IPS-NIHi7 (cell line): ENCODE measurements around the gene PDE4A.
A peak's percentile ranks its signal among the peaks of the same experiment; 100 is the strongest.
"Not testable (repeated sequence)": the region's sequence is repeated elsewhere in the genome, so short reads cannot be mapped to it uniquely, and the experiment has no call there.

Experiments
- DNase-seq: peaks from one replicate; pipeline ENCODE4 v3.0.0; 2012; ENCODE audit warnings: mixed read lengths; ENCODE audit errors: extremely low spot score

Gene PDE4A

DNA sequence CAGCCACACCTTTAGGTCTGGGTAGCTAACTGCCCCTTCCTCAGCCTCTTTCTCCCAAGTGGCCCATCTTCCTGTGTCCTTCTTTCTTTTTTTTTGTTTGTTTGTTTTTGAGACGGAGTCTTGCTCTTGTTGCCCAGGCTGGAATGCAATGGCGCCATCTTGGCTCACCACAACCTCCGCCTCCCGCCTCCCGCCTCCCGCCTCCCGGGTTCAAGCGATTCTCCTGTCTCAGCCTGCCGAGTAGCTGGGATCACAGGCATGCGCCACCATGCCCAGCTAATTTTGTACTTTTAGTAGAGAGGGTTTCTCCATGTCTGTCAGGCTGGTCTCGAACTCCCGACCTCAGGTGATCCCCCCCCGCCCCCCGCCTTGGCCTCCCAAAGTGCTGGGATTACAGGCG lies 41.7 kb downstream of the PDE4A start:
- not testable (repeated sequence) for DNase-seq

DNA sequence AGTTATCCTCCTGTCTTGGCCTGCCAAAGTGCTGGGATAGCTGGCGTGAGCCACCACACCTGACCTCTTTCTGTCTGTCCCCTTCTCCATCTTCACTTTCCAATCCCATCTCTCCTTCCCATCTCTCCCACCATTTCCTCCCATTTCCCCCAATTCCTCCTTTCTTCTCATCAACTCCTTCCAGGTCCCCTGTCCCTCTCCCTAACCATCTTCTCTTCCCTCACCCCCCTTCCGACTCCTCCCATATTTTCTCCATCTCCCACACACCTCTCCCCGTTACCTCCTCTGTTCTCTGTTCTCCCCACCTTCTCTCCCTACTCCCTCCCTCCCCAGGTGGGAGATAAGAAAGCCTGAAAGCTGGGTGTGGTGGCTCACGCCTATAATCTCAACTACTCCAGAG lies 42.2 kb downstream of the PDE4A start:
- no peak for DNase-seq

DNA sequence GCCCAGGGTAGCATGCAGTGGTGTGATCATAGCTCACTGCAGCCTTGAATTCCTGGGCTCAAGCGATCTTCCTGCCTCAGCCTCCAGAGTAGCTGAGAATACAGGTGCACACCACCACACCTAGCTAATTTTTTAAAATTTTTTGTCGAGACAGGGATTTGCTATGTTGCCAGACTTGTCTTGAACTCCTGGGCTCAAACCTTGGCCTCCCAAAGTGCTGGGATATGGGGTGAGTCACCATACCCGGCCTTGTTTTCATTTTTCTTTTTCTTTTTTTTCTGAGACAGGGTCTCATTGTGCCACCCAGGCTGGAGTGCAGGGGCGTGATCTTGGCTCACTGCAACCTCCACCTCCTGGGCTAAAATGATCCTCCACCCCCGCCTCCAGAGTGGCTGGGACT lies 44.1 kb downstream of the PDE4A start:
- DNase-seq = no peak

DNA sequence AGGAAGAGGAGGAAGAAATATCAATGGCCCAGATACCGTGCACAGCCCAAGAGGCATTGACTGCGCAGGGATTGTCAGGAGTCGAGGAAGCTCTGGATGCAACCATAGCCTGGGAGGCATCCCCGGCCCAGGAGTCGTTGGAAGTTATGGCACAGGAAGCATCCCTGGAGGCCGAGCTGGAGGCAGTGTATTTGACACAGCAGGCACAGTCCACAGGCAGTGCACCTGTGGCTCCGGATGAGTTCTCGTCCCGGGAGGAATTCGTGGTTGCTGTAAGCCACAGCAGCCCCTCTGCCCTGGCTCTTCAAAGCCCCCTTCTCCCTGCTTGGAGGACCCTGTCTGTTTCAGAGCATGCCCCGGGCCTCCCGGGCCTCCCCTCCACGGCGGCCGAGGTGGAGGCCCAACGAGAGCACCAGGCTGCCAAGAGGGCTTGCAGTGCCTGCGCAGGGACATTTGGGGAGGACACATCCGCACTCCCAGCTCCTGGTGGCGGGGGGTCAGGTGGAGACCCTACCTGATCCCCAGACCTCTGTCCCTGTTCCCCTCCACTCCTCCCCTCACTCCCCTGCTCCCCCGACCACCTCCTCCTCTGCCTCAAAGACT lies 46.9 kb downstream of the PDE4A start:
- DNase-seq = peak; percentile 9

DNA sequence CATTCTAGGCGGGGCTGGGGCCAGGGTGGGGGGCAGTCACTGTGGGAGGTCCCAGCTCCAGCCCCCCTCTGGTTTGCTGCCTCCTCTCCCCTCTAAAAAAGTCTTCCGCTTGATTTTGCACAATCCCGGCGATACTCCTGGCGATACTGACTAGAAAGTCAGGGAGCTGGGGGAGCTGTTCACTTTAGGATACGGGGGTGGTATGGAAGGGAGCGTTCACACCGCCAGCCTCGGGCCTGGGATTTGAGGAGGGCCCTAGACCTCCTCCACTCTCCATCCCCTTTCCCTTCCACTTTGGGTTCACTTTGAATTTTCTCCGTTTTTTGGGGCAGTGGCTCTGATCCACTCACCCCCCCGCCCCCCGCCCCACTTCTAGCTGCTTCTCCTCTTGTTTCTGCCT lies 47.8 kb downstream of the PDE4A start:
- DNase-seq = no peak

DNA sequence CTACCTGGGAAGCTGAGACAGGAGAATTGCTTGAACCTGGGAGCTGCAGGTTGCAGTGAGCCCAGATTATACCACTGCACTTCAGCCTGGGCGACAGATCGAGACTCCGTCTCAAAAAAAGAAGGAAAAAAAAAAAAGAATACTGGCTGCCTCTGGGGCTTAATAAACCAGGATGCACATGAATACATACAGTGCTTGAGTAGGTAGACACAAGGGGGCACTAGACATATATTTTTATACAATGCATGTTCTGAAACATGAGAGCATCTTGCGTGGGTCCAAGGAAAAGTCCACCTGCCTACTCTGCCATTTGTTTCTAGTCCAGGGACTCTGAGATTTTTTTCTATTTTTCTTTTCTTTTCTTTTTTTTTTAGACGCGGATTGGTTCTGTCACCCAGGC lies 51.6 kb downstream of the PDE4A start:
- DNase-seq = no peak

DNA sequence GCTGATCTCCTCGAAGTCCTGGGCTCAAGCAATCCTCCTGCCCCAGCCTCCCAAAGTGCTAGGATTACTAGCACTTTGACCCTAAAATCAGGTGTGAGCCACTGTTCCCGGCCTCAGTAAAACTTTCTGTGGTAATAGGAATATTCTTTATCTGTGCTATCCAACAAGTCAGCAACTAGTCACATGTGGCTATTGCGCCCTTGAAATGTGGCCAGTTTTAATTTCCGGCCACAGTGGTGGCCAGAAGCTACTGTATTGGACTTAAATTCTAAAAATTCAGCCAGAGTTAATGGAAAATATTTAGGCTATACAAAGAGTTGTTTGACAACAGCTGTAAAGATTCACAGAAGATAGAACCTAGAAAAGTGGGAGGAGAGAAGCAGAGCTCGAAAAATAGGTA lies 52.9 kb downstream of the PDE4A start:
- no peak for DNase-seq

DNA sequence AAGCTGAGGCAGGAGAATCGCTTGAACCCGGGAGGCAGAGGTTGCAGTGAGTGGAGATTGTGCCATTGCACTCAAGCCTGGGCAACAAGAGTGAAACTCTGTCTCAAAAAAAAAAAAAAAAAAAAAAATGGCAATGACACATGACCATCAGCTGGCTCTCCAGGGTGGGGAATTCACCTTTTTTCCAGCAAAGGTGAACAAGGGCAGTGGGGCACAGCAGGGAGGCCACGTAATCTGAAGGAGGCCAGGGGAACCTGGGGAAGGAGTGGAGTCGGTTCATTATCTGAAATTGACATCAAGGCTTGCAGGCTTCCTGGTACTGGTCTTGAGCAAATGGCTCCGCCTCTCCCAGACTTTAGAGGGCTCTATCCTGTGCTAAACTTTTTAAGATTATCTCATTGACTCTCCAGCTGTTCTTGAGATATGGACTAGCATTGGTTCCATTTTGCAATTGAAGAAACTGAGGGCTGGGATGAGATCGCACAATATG lies 54.7 kb downstream of the PDE4A start:
- DNase-seq = no peak

DNA sequence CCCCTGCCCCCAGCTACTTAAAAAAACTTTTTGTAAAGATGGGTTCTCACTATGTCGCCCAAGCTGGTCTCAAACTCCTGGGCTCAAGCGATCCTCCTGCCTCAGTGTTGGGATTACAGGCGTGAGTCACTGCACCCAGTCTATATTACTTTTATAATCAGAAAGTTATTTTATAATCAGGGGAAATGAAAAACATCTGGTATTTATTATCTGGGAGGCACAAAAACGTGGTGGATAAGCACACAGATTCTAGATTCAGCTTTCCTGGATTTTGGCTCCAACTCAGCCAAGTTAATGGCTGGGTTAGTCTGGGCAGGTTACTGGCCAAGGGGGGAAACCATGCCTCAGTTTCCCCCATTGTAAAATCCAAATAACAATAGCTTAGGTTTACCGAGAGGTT lies 58.1 kb downstream of the PDE4A start:
- no peak for DNase-seq

DNA sequence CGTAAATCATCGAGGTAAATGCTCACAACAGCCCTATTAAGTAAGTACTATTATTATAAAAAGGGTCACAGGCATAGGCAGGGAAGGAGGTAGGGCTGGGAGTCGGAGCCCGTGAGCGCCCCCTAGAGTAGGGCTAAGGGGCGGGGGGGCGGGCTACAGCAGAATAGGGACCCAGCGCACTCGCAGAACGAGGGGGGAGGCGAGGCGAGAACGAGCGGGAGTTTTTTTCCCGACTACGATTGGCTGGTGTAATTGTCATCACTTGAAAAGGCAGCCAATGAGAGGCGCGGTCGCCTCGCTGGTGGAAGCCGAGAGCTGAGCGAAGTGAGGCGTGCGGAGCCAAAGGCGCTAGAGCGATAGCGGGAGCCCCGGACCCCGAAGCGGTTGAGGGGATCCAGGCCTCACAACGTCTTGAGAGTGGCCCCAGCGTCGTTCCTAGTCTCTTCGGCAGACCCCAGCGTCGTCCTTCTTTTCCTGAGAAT lies 58.6 kb downstream of the PDE4A start:
- DNase-seq = peak; percentile 96

DNA sequence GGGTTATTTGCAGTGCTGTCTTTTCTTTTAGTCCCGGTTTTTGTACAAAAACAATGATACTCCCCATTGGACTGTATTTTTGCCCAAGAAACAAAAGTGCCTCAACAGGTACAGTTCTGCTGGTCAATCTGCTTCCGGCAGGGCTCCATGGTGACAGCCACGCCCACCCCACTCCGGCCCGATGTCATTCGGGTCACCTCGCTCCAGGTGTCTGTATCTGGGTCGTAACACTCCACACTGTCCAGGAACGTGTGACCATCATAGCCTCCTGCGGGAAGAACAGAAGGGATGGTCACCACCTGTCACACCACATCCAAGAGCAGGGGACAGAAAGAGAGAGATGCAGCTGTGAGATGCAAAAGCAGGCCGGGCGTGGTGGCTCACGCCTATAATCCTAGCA lies 66.2 kb downstream of the PDE4A start:
- DNase-seq = no peak

DNA sequence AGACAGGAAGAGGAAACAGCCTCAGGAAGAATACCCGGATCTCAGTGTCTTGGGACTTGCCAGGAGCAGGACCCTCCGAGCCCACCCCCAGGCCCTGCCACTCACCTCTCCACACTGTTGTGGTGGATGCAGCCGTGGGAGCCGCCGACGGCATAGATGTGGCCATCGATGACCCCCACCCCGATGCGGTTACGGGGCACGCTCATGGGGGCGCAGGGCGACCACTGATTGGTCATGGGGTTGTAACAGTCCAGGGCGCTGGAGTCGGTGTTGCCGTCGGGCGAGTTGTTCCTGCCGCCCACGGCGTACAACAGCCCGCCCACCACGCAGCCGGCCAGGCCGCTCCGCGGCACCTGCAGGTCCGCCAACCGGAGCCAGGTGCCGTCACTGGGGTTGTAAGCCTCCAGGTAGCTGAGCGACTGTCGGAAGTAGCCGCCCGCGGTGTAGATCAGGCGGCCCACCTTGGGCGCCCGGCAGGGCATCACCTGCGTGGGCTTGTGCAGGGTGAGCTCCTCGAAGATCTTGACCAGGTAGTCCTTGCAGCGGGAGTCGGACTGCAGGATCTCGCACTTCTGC lies 71.2 kb downstream of the PDE4A start:
- no peak for DNase-seq

DNA sequence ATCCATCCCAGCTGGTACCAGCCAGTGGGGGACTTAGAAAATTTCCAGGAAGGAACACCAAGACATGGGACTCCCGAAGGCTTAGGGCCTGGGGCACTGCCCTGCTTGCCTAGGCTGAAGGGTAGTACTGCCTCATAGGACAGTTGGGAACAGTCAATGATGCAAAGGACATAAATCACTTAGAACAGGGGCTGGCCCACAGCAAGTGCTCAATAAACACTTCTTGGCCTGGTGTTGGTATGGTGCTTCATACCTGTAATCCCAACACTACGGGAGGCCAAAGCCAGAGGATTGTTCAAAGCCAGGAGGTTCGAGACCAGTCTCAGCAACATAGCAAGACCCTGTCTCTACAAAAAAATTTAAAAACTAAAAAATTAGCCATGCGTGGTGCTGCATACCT lies 77.0 kb downstream of the PDE4A start:
- no peak for DNase-seq

DNA sequence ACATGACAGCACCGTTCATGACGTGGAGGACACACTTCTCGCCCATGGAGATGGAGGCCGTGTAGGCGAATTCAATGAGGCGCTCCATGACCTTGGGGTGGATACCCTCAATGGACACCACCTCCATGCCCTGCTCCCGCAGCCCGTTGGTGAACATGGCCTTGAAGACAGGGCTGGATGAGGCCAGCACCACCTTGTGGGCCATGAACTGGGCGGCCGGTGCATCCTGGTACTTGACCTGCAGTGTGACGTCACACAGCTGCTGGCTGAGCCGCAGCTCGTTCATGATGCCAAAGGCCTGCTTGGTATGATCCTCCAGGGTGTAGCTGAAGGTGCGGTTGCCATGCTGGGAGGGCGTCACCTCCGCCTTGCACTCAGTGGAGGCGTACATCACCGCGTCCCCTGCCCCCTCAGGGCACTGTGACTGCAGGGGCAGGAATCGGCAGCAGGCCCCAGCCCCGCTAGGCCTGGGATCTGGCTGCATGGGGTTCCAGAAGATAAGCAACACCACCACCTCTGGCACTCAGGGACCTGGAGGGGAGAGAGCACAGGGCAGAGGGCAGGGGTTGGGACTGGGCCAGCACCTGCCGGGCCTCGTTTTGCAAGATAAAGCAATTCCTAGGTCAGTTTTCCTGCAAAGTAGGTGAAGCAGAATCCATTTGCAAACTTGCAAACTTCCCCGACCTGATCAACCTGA lies 79.4 kb downstream of the PDE4A start:
- DNase-seq = peak; percentile 61

DNA sequence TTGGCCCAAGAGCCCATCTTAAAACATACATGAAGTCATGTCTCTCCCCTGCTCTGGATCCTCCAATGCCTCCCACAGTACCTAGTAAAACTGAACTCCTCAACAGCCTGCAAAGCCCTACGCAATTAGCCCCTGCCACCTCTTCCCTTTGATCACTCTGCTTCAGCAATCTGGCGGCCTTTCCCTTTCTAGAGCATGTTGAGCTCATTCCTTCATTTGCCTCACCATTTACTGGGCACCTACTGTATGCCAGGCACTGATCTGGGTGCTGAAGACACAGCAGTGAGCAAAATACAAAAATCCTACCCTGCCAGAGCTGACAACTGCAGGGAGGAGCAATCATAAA lies 79.9 kb downstream of the PDE4A start:
- DNase-seq = no peak

DNA sequence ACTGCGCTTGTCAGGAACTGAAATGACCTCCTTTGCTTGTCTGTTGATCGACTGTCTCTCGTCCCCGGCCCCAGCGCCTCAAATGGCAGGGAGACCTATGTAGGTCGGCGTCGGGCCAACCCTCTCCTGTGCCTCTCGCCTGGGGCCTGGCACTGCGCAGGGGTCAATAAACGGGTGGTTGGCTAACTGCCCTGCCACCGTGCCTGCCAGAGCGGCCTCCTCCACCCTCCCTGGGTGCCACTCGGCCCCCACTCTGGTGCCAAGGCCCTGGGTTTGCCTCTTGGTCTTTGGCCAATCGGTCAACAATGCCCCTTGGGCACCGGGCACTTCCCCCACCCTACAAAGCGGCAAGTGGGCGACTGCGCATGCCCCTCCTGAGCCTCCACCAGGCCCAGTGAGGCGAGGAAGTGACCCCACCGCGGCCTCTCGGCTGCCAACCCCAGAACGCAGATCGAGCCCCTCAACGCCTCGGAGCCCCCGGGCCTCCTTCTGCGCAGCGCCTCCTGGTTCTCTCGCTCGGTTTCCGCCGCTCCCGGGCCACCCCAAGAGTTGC lies 81.7 kb downstream of the PDE4A start:
- DNase-seq = peak; percentile 60

DNA sequence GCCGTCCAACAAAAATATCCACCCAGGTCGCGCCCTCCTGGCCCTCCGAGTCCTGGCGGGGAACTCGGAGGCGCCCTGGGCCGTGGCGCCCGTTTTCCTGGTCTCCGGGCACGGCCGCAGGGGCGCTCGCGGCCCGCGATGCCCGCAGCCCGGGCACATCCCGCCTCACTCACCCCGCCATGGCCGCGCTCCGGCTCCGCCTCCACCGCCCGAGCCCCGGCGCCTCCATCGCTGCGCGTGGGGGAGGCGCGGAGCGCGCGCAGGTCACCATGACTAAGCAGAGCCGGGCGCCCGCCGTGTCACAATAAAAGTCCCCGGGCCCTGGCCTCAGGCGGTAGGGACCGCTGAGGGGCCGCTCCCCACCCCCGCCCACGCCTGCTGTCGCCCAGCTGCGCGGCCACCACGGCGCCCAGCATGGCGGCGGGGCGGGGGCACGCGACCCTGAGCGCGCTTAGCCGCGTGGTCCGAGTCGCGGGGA lies 82.2 kb downstream of the PDE4A start:
- DNase-seq = peak; percentile 93

DNA sequence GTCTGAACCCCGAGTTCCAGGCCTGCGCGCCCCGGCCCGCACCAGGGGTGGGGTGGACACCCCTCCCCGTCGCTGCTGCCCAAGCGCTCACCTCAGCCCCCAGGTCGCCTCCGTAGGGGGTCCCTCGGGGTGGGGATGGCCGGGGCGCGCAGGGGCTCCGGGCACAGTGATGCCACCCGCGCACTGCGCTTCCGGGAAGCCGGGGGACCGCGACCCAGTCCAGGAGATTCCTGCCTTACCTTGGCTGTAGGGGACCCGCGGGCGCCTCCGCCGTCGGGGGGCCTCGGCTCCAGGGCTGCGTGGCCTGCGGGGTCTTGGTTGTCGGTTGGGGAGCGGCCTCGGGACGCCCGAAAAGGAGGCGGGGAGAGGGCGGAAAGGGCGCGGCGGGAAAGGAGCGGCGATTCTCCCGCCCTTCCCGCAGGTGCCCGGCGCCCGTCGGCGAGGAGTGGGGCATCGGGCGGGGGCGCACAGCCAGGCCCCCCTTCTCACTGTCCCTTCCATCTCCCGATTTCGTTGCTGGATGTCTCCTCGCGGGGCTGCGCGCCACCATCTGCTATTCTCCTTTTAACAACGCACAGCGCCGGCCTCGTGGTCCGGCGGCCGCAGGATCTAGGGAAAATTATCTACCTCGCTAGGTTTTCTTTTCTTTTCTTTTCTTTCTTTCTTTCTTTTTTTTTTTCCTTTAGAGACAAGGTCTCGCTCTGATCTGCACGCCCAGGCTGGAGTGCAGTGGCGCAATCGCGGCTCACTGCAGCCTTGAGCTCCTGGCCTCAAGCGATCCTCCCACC lies 82.9 kb downstream of the PDE4A start, which contains the start of gene KEAP1:
TSS of gene KEAP1 (minus strand) at position 355 of the 788 bp plus-strand sequence. CDS start 3,323 bp downstream, outside the sequence.
- peak; percentile 43 for DNase-seq

DNA sequence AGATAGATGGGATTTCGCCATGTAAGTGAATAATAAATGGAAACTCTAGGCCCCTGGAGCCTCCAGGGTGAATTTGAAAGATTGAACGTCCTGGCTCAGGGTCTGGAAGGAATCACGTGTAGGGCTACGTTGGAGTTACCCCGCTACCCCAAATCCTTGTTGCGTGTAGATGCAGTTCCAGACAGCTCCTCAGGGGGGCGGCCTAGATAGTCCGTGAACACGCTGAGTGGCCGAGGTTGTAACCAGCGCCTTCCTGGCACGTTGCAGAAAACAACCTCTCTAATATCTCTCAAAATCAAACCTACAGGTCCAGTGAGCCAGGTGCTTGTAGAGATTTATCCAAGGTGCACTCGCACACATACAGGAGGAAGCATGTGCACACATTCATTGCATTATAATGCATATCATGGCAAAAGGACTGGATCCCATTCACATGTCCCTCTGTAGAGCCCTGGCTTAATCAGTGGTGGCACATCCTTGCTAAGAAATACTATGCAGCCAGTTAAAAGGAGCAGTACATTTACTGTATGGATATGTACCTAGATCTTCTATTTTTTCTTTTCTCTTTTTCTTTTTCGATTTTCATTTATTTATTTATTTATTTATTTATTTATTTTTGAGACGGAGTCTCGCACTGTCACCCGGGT lies 85.4 kb downstream of the PDE4A start:
- peak; percentile 77 for DNase-seq

DNA sequence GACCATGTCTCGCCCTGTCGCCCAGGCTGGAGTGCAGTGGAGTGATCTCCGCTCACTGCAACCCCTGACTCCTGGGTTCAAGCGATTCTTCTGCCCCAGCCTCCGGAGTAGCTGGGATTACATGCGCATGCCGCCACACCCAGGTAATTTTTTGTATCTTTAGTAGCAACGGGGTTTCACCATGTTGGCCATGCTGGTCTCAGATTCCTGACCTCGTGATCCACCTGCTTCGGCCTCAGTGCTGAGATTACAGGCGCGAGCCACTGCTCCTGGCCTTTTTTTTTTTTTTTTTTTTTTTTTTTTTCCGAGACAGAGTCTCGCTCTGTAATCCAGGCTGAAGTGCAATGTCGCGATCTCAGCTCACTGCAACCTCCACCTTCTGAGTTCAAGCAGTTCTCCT lies 87.7 kb downstream of the PDE4A start:
- no peak for DNase-seq

DNA sequence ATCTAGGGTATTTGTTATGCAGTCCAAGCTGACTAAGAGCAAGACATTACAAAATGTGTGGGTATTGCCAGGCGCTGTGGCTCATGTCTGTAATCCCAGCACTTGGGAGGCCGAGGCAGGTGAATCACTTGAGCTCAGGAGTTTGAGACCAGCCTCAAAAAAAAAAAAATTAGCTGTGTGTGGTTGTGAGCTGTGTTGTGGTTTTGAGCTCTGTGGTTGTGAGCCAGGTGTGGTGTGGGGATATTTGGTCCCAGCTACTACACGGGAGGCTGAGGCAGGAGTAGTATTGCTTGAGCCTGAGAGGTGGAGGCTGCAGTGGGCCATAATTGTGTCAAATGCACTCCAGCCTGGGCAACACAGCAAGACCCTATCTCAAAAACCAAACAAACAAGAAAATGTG lies 88.4 kb downstream of the PDE4A start:
- no peak for DNase-seq
